Measurements from ENCODE around the gene ARHGAP33.

- TF ChIP-seq SIN3A (IDR thresholded peaks at IDR 0.05; ENCODE audit: borderline replicate concordance, insufficient read depth, low read length) (no peak), POLR2AphosphoS5 (IDR thresholded peaks at IDR 0.05; ENCODE audit: low read depth, low read length) (peak; percentile 11), TAF1 (IDR thresholded peaks at IDR 0.05; ENCODE audit: borderline replicate concordance, insufficient read depth, low read length) (no peak), REST (IDR thresholded peaks at IDR 0.05; ENCODE audit: insufficient read depth in 1 of 2, low read depth in 2 of 2, low read length in 2 of 2) (no peak), FOXP2 (optimal IDR thresholded peaks at IDR 0.05; ENCODE audit: borderline replicate concordance, extremely low read depth, extremely low read length, insufficient read depth) (no peak)
Measured at GRCh38 chr19:35739275-35740107, 35.9 kb upstream of the ARHGAP33 start.

Data from PFSK-1 (cell line).